HFF-Myc (cell line): ENCODE measurements around the gene KCTD12.

ENCODE experiments used
- DNase-seq: peaks from one replicate; pipeline ENCODE4 v3.0.0-alpha.2; 2011; ENCODE audit warnings: low read depth; ENCODE audit errors: extremely low read depth
- H3K4me3 ChIP-seq: replicated peaks from 2 replicates; pipeline ENCODE4 v1.5.1; 2011; ENCODE audit warnings: low read depth, mild to moderate bottlenecking, control low read depth, low read length
- CTCF ChIP-seq: IDR thresholded peaks from 2 replicates; pipeline ENCODE4 v1.5.1; 2012; ENCODE audit warnings: mild to moderate bottlenecking, low read depth, low read length, control low read depth; ENCODE audit errors: missing control alignments

KCTD12 gene

GRCh38 chr13:76886292-76887075, at the start of gene KCTD12:
Gene KCTD12, minus strand, starts transcription at chr13:76886405. Its CDS starts 257 bp downstream, at chr13:76886148.
- TF ChIP-seq CTCF: no peak
- peak within 1 kb of the TSS; percentile 71 for H3K4me3 ChIP-seq
- DNase-seq: peak; percentile 35

- no peak for DNase-seq
- no peak for TF ChIP-seq CTCF
- no peak overlapping the region for H3K4me3 ChIP-seq
Measured at GRCh38 chr13:76934671-76935070, 48.5 kb upstream of the KCTD12 start.

- no peak for TF ChIP-seq CTCF
- DNase-seq: no peak
- H3K4me3 ChIP-seq: no peak overlapping the region
Measured at GRCh38 chr13:76932076-76932475, 45.9 kb upstream of the KCTD12 start.

- H3K4me3 ChIP-seq: no peak overlapping the region
- TF ChIP-seq CTCF: no peak
Measured at GRCh38 chr13:76929851-76930374, 43.7 kb upstream of the KCTD12 start.

GRCh38 chr13:76929320-76929719, 43.1 kb upstream of the KCTD12 start:
- no peak for TF ChIP-seq CTCF
- DNase-seq: no peak
- no peak overlapping the region for H3K4me3 ChIP-seq

More at GRCh38 chr13:76929851-76930374, 43.7 kb upstream of the KCTD12 start:
- no peak for DNase-seq

- no peak for TF ChIP-seq CTCF
- no peak overlapping the region for H3K4me3 ChIP-seq
- DNase-seq: no peak
Measured at GRCh38 chr13:76928456-76928855, 42.3 kb upstream of the KCTD12 start.
